IMR-90 (cell line): ENCODE results near the gene SIT1.

ENCODE experiments used
- BHLHE40 ChIP-seq: fragments of 150-350 bp; IDR thresholded peaks from 2 replicates; pipeline ENCODE4 v1.6.1; 2016; ENCODE audit warnings: mild to moderate bottlenecking, low read depth, low read length
- CEBPB ChIP-seq: IDR thresholded peaks from 2 replicates; pipeline ENCODE4 v1.6.1; 2012; ENCODE audit warnings: low read depth, low read length, improper control_type of control experiment
- CHD1 ChIP-seq: IDR thresholded peaks from 2 replicates; pipeline ENCODE4 v1.6.1; 2012; ENCODE audit warnings: low read depth, low read length, improper control_type of control experiment
- CTCF ChIP-seq: conservative IDR thresholded peaks from 2 replicates; pipeline ENCODE4 v1.5.1; 2012; ENCODE audit warnings: mild to moderate bottlenecking, low read depth, low read length, improper control_type of control experiment
- FOS ChIP-seq: fragments of 150-350 bp; IDR thresholded peaks from 2 replicates; pipeline ENCODE4 v1.6.1; 2016; ENCODE audit warnings: low read depth, low read length
- MAFK ChIP-seq: IDR thresholded peaks from 2 replicates; pipeline ENCODE4 v1.6.1; 2012; ENCODE audit warnings: low read depth, low read length, improper control_type of control experiment
- POLR2A ChIP-seq: IDR thresholded peaks from 2 replicates; pipeline ENCODE4 v1.6.1; 2012; ENCODE audit warnings: mild to moderate bottlenecking, low read depth, low read length
- USF2 ChIP-seq: fragments of 150-350 bp; IDR thresholded peaks from 2 replicates; pipeline ENCODE4 v1.6.1; 2017; ENCODE audit warnings: mild to moderate bottlenecking, antibody characterized with exemption, low read length, low read depth

- TF ChIP-seq POLR2A, result no peak; the same call in 1 of the 2 replicates
- no peak for TF ChIP-seq MAFK
- peak; percentile 20; the same call in 1 of the 2 replicates for TF ChIP-seq CTCF
- TF ChIP-seq CHD1, result no peak; the same call in 1 of the 2 replicates
- peak; percentile 67 for TF ChIP-seq USF2
- 0 out of 2 replicates have a peak, but pooled peaks have one; percentile 10 for TF ChIP-seq CEBPB
- TF ChIP-seq BHLHE40, result peak; percentile 90
- peak; percentile 84 for TF ChIP-seq FOS
Measured at GRCh38 chr9:35657546-35658136, 6.9 kb upstream of the SIT1 start, which contains the start of gene RMRP.
